CD1c-positive myeloid dendritic cell (primary cell): ENCODE data around the gene JAG1.
A peak's percentile ranks its signal among the peaks of the same experiment; 100 is the strongest.

ENCODE experiments used
- DNase-seq: peaks from one replicate; pipeline ENCODE4 v3.0.0-alpha.2; 2016; ENCODE audit errors: extremely low spot score

Gene JAG1

GRCh38 chr20:10673842-10674683 is at the start of gene JAG1:
Gene JAG1 (minus strand): TSS chr20:10673999. CDS start chr20:10673530, 469 bp downstream.
- DNase-seq, result peak; percentile 96

- no peak for DNase-seq
Observed at GRCh38 chr20:10721976-10722375, 48.2 kb upstream of the JAG1 start.

- DNase-seq, result no peak
Observed at GRCh38 chr20:10721137-10721896, 47.5 kb upstream of the JAG1 start.

GRCh38 chr20:10720565-10720964 is 46.8 kb upstream of the JAG1 start:
- DNase-seq, result no peak

GRCh38 chr20:10719740-10720385 is 46.1 kb upstream of the JAG1 start:
- DNase-seq, result no peak

GRCh38 chr20:10718661-10719060 is 44.9 kb upstream of the JAG1 start:
- no peak for DNase-seq

GRCh38 chr20:10716855-10717254 is 43.1 kb upstream of the JAG1 start:
- no peak for DNase-seq

- DNase-seq, result no peak
Observed at GRCh38 chr20:10715035-10715434, 41.2 kb upstream of the JAG1 start.

GRCh38 chr20:10714236-10714975 is 40.6 kb upstream of the JAG1 start:
- DNase-seq, result no peak

- DNase-seq, result no peak
Observed at GRCh38 chr20:10713161-10713560, 39.4 kb upstream of the JAG1 start.

GRCh38 chr20:10711903-10712451 is 38.2 kb upstream of the JAG1 start:
- no peak for DNase-seq

- DNase-seq, result no peak
Observed at GRCh38 chr20:10710991-10711775, 37.4 kb upstream of the JAG1 start.

- no peak for DNase-seq
Observed at GRCh38 chr20:10709916-10710315, 36.1 kb upstream of the JAG1 start.

- no peak for DNase-seq
Observed at GRCh38 chr20:10708351-10709185, 34.8 kb upstream of the JAG1 start.

- DNase-seq, result no peak
Observed at GRCh38 chr20:10707791-10708190, 34.0 kb upstream of the JAG1 start.

- no peak for DNase-seq
Observed at GRCh38 chr20:10707068-10707467, 33.3 kb upstream of the JAG1 start.

- no peak for DNase-seq
Observed at GRCh38 chr20:10706460-10706811, 32.6 kb upstream of the JAG1 start.

GRCh38 chr20:10705801-10706459 is 32.1 kb upstream of the JAG1 start:
- no peak for DNase-seq

GRCh38 chr20:10701607-10702006 is 27.8 kb upstream of the JAG1 start:
- no peak for DNase-seq
